Retinal pigment epithelial cell (primary cell): Measurements from ENCODE around the gene BRME1.

Source experiments
- DNase-seq: peaks from one replicate; pipeline ENCODE4 v3.0.0-alpha.2; 2010; ENCODE audit warnings: low read depth
- H3K4me3 ChIP-seq: 2 replicates; pipeline ENCODE4 v1.5.1; 2011; ENCODE audit warnings: mild to moderate bottlenecking, low read length, control low read depth, moderate library complexity
- TF ChIP-seq, protein P1 (sequence below): conservative IDR thresholded peaks from 2 replicates; pipeline ENCODE4 v1.5.1; 2011; ENCODE audit warnings: low read depth, low read length, control low read depth, inconsistent platforms

Gene BRME1

DNA sequence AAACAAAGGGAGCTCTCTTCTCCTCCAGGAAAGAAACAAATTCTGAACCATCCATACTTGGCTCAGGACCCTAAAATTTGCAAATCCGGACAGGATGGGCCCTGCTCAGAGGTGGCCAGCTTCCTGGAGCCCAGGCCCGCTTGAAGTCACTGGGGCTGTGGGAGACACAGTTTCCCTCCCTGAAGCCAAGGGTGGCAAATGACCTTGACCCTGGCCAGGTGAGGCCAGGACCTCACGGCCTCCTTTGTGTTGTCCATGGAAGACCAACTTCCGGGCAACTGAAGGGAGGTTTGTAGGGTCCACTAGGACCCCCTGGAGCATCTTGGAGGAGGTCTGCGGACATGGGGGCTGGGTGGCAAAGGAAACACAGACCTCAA is 23.5 kb downstream of the BRME1 start:
- no peak overlapping the region for H3K4me3 ChIP-seq
- TF ChIP-seq, protein P1, sequence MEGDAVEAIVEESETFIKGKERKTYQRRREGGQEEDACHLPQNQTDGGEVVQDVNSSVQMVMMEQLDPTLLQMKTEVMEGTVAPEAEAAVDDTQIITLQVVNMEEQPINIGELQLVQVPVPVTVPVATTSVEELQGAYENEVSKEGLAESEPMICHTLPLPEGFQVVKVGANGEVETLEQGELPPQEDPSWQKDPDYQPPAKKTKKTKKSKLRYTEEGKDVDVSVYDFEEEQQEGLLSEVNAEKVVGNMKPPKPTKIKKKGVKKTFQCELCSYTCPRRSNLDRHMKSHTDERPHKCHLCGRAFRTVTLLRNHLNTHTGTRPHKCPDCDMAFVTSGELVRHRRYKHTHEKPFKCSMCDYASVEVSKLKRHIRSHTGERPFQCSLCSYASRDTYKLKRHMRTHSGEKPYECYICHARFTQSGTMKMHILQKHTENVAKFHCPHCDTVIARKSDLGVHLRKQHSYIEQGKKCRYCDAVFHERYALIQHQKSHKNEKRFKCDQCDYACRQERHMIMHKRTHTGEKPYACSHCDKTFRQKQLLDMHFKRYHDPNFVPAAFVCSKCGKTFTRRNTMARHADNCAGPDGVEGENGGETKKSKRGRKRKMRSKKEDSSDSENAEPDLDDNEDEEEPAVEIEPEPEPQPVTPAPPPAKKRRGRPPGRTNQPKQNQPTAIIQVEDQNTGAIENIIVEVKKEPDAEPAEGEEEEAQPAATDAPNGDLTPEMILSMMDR: no peak
- no peak for DNase-seq

DNA sequence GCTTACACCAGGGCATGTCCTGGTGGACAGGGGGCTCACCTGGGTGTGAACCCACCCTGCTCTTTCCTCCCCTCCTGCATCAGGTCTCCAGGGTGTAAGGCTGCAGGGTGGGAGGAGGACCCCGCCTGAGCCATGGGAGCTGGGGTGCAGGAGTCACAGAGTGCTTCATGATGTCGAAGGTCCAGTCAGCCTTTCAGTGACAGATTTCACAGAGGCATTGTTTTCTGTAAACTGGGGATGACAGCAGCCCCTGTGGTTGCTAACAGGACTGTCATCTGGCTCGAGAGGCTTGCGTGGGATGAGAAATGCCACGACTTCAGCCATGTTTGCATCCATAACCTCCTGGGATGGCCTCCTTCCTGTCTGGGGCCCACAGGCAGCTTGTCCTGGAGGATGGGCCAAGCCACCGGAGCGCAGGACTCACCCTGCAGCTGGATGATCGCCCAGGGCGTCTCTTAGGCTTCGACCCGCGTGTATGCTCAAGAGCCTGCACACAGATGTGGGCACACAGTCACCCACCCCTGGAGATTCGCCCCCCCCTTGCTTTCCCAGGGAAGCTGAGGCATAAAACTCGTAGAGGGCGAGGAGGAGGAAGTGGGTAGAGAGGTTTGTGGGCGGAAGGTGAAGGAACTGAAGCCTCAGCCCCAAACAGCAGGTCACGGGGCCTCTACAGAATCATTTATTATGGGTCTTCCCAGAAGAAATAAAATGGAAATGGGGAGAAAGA is 24.1 kb downstream of the BRME1 start:
- TF ChIP-seq, protein P1: no peak
- no peak overlapping the region for H3K4me3 ChIP-seq
- DNase-seq: no peak

DNA sequence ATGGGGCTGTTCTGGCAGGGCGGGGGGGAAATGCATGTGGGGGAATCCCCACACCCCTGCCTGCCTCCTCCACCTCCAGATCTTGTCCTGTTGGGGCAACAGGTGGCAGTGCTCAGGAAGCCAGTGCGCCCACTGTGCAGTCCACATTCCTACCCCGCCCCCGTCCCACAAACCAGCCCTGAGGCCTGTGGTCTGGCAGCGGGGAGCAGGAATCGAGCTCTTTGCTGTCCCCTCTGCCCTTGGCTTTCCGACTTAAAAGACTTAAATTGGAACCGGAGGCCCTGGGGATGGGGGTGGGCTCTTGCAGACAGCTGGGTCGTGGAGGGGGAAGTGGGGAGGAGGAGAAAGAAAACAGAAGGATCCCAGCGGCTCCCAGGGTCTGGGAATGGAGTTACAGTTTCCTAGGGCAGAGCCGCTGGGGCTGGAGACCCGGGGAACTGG is 24.6 kb downstream of the BRME1 start:
- DNase-seq: no peak
- H3K4me3 ChIP-seq: no peak overlapping the region
- TF ChIP-seq, protein P1: no peak

DNA sequence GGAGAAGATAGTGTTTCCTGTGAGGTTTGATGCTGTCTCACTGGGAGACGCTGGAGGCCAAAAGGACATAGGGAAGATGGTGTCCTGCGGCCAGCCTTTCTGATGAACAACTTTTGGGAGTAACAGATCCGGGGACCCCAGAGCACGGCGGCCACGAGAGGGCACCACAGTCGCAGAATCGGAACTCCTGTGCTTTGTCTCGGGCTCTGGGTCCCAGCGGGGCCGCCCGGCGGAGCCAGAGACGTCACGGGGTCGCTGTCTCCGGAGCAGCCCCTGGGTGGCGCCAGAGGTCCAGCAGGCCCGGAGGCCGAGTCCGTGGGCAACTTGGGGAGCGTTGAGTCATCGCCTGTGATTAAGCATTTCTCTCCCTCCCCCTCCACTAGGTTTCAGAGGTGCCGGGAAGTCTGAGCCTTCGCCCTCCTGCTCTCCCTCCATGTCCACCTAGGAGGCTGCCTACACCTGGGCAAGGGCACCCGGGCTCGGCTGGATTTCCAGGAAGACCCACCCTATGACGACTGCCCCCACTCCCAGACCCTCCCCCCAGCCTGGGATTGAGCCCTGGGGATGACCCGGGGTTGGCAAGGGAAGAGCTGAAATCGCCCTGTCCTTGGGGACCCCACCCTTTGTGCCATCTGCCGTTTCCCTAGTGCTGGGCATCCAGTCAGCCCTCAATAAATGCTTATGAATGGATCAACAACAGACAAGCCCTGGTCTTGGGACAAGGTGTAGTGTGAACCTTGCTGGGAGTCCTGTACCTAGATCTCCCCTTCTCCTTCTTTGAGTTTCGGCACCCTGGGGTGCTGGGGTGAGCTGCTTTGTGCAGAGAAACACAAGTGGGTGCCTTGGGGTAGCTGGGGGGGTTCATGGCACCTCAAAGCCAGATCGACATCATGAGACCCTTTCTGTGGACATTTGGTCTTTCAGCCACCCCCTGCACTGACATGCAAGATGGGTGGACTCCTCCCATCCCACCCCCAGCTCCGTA is 25.6 kb downstream of the BRME1 start:
- H3K4me3 ChIP-seq: peak overlapping the region; percentile 29
- TF ChIP-seq, protein P1: peak; percentile 95
- peak; percentile 72 for DNase-seq

DNA sequence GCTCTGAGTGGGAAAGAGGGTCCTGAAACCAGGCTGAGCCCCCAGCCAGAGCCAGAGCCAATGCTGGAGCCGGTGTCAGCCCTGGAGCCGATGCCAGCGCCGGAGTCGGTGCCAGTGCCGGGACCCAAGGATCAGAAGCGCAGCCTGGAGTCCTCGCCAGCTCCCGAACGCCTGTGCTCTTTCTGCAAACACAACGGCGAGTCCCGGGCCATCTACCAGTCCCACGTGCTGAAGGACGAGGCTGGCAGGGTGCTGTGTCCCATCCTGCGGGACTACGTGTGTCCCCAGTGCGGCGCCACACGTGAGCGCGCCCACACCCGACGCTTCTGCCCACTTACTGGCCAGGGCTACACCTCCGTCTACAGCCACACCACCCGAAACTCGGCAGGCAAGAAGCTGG is 28.6 kb downstream of the BRME1 start:
- H3K4me3 ChIP-seq: no peak overlapping the region
- DNase-seq: no peak

DNA sequence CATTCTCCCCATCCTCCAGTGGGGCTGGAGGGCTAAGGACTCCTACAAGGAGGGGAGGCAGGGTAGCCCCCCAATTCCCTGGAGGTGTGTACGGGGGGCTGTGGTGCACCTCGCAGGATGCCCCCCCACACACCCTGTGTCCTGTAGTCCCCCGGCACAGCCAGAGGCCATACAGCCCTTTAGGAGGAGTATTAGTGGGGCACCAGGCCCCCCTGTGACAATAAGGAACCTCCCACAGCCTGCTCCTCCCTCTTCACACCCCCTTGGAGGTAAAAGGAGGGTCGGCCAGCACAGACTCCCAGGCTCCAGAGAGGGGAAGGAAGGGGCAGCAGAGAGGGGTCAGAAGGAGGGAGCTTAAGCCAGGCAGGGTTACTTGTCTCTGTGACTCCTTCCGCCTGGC is 29.1 kb downstream of the BRME1 start, which contains the start of gene NANOS3:
Gene NANOS3, plus strand, starts transcription at position 301 of the 400 bp plus-strand sequence. CDS start 115 bp downstream, outside the sequence.
- DNase-seq: no peak
- TF ChIP-seq, protein P1: no peak
- H3K4me3 ChIP-seq: no peak within 1 kb of the TSS

More for the DNA sequence above, 28.6 kb downstream of the BRME1 start:
- TF ChIP-seq, protein P1: no peak
